ENCODE data around the gene MIA2.
"Not testable (repeated sequence)": the region's sequence is repeated elsewhere in the genome, so short reads cannot be mapped to it uniquely, and the experiment has no call there.

MIA2 gene

GRCh38 chr14:39341126-39341525 lies 107.4 kb downstream of the MIA2 start:
- DNase-seq (ENCODE audit: low spot score), result not testable (repeated sequence)

- DNase-seq (ENCODE audit: low spot score), result no peak
Measured at GRCh38 chr14:39342768-39343167, 109.1 kb downstream of the MIA2 start.

DNA sequence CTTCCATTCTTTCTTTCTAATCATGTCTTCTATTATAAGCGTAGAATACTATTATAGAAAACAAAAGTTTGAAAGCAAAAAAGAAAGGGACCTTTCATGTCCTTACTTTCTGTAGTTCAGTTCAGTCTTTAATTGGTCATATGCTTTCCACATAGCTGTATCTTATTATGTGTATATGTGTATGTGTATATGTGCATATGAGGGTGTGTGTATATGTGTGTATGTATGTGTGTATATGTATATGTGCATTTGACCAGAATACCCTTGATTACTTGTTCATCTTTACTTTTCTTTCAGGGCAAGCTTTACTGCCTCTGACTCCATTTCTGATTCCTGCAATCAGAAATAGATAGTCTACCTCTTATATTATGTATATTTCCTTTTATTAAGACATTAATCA lies 109.9 kb downstream of the MIA2 start:
- no peak for DNase-seq (ENCODE audit: low spot score)

DNA sequence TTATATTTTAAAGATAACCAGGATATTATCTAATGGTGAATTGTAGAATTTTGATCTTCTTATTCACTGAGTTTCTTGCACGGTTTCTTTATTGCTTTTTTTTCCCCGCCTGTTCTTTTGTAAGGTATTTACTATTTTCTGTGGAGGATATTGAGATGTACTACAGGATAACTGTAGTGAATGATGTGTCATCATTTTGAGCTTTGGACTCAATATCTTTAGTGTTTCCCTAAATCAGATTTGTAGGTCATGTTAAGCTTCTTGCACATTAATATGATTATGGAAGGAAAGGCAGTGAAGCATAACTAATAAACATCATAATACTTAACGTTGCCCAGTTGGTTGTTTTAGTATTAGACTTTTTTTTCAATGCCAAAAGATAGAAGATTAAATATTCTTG lies 117.2 kb downstream of the MIA2 start:
- DNase-seq (ENCODE audit: low spot score), result no peak

GRCh38 chr14:39351708-39352107 lies 118.0 kb downstream of the MIA2 start:
- no peak for DNase-seq (ENCODE audit: low spot score)

DNA sequence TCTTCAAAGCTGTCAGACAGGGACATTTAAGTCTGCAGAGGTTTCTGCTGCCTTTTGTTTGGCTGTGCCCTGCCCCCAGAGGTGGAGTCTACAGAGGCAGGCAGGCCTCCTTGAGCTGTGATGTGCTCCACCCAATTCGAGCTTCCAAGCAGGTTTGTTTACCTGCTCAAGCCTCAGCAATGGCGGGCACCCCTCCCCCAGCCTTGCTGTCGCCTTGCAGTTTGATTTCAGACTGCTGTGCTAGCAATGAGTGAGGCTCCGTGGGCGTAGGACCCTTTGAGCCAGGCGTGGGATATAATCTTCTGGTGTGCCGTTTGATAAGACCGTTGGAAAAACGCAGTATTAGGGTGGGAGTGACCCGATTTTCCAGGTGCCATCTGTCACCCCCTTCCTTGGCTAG lies 125.4 kb downstream of the MIA2 start:
- not testable (repeated sequence) for DNase-seq (ENCODE audit: low spot score)

- no peak for DNase-seq (ENCODE audit: low spot score)
Measured at GRCh38 chr14:39360316-39360715, 126.6 kb downstream of the MIA2 start.

GRCh38 chr14:39361556-39361955 lies 127.8 kb downstream of the MIA2 start:
- not testable (repeated sequence) for DNase-seq (ENCODE audit: low spot score)

DNA sequence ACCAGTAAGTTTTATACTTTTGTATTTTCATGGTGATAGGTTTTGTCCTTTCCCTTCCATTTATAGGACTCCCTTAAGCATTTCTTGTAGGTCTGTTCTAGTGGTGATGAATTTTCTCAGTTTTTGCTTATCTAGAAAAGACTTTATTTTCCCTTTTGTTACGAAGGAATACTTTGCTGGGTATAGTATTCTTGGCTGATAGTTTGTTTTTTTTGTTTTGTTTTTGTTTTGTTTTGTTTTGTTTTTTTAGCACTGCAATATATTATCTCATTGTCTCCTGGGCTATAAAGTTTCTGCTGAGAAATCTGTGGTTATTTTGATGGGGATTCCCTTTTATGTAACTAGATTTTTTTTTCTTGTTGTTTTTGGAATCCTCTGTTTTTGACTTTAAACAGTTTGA lies 130.8 kb downstream of the MIA2 start:
- DNase-seq (ENCODE audit: low spot score), result no peak

- no peak for DNase-seq (ENCODE audit: low spot score)
Measured at GRCh38 chr14:39365354-39365753, 131.6 kb downstream of the MIA2 start.

- no peak for DNase-seq (ENCODE audit: low spot score)
Measured at GRCh38 chr14:39366460-39367386, 133.0 kb downstream of the MIA2 start.

DNA sequence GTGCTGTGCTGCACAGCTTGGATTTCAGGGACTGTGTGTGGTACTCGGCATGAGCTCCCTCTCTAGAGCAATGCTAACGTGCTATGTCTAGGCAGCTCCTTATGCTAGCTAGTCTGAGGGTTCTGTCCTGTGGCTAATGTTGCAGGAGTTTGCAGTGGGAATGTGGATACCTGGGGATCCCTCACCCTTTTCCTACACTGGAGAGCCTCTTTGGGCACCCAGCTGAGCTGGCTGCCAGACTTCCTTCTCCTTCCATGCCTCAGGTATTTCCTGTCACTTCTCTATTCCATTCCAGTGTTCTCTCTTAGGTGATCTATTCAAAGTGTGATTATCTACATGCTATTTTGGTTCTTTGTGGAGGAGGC lies 133.7 kb downstream of the MIA2 start:
- DNase-seq (ENCODE audit: low spot score), result peak; percentile 36

- peak; percentile 69 for DNase-seq (ENCODE audit: low spot score)
Measured at GRCh38 chr14:39368261-39368959, 134.7 kb downstream of the MIA2 start.

DNA sequence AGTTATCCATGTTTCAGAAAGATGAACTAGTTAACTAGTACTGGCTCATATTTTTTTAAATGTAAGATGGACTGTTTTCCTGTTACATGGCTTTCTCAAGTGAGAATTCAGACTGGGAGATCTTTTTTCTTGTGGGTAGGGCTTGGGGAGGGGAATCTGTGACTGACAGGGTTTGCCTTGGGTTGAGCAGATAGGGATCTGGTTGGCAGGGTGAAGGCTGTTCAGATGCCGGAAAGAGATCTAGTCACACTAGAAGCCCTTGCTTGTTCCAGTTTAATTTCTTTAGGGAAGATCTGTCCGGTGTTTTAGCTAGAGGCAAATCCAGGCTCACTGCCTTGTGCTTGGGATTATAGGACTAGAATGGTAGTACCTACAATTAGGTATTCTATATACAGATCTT lies 135.3 kb downstream of the MIA2 start:
- no peak for DNase-seq (ENCODE audit: low spot score)

DNA sequence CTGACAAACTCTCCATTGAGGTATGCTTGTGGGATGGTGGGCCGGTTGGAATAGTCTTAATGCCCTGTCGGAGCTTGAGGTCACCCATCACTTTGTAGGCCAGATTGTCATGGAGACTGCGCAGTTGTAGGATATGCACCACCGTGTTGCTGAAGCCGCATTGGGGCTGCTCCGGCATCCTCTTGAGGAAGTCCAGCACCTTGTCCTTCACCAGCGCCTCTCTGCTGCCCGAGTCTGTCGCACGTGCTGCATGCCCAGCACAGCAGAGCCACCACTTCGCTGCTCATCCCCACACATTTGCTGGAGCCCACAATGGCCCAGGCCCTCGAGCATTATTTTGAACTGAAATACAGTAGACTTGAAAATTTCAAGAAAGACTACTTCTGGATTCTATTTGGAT lies 136.7 kb downstream of the MIA2 start:
- no peak for DNase-seq (ENCODE audit: low spot score)

DNA sequence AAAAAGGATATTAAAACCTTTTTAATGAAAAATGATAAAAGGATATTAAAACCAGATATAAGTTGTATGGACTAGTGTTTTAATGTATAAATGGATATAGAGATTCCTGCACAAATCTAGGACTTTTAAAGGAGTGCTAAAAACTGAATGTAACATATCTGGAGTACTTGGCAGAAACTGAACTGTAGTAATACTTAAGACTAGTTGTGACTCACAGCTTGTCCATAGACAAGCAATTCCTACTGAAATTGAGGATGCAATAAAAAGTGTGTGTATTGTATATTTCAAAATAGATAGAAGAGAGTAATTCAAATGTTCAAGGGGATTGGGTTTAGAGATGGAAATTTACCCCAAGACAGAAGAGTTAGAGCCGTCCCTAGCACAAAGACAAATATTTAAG lies 138.9 kb downstream of the MIA2 start:
- DNase-seq (ENCODE audit: low spot score), result no peak

- no peak for DNase-seq (ENCODE audit: low spot score)
Measured at GRCh38 chr14:39374851-39375250, 141.1 kb downstream of the MIA2 start.

DNA sequence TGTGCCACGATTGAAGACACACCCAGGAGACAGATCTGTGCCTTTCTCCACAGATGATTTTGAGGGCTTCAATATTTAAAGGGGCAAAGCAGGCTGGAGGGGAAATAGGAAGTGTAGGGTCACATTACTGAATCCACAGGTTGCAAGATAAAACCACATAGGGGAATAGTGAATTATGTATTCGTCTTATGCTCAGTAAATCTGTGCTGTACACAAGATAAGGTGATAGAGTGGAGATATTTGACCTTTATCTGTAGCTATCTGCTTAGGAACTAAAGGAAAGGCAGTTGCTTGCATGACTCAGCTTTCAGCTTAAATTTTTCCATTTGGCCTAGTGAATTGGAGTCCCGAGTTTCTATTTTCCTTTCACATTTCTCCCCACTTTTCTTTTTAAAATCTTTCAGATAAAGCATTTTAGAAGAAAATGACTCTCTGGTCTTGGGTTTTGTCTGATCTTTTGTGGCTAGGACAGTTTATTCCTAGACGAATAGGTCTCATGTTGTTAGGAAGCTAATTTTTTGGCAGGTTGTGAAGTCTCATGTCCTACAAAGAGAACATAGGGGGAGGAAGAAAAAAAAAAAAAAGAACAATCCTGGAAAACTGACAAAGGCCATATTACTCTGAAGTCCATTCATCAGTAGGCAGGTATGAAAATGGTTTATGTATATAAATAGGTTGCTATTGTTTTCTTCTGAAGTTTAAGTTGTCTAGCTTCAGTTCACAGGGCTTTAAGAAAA lies 143.1 kb downstream of the MIA2 start:
- DNase-seq (ENCODE audit: low spot score), result no peak

- DNase-seq (ENCODE audit: low spot score), result no peak
Measured at GRCh38 chr14:39381366-39381765, 147.7 kb downstream of the MIA2 start.

- DNase-seq (ENCODE audit: low spot score), result no peak
Measured at GRCh38 chr14:39382463-39382862, 148.7 kb downstream of the MIA2 start.

GRCh38 chr14:39383026-39383660 lies 149.4 kb downstream of the MIA2 start:
- no peak for DNase-seq (ENCODE audit: low spot score)

GRCh38 chr14:39383741-39384140 lies 150.0 kb downstream of the MIA2 start:
- no peak for DNase-seq (ENCODE audit: low spot score)
